ENCODE data around the gene RAB43.

RAB43 gene

GRCh38 chr3:129065720-129066073 lies 55.9 kb downstream of the RAB43 start:
- no peak for DNase-seq (ENCODE audit: low read depth, low spot score)
- no peak overlapping the region for H3K4me3 ChIP-seq (ENCODE audit: low read depth, low read length)
- in situ Hi-C loops (cut with HindIII; ENCODE audit: low sequenced_read_pairs) = no loop called here
- no peak for TF ChIP-seq CTCF (IDR thresholded peaks at IDR 0.05; ENCODE audit: low read depth, low read length)

GRCh38 chr3:129065016-129065719 lies 56.4 kb downstream of the RAB43 start:
- in situ Hi-C loops (cut with HindIII; ENCODE audit: low sequenced_read_pairs) = no loop called here
- DNase-seq (ENCODE audit: low read depth, low spot score) = no peak
- H3K4me3 ChIP-seq (ENCODE audit: low read depth, low read length) = no peak overlapping the region
- TF ChIP-seq CTCF (IDR thresholded peaks at IDR 0.05; ENCODE audit: low read depth, low read length) = no peak

GRCh38 chr3:129063841-129064482 lies 57.6 kb downstream of the RAB43 start:
- in situ Hi-C loops (cut with HindIII; ENCODE audit: low sequenced_read_pairs) = no loop called here
- H3K4me3 ChIP-seq (ENCODE audit: low read depth, low read length) = no peak overlapping the region
- no peak for DNase-seq (ENCODE audit: low read depth, low spot score)
- TF ChIP-seq CTCF (IDR thresholded peaks at IDR 0.05; ENCODE audit: low read depth, low read length) = no peak

GRCh38 chr3:129063091-129063640 lies 58.4 kb downstream of the RAB43 start:
- no peak for DNase-seq (ENCODE audit: low read depth, low spot score)
- H3K4me3 ChIP-seq (ENCODE audit: low read depth, low read length) = no peak overlapping the region
- in situ Hi-C loops (cut with HindIII; ENCODE audit: low sequenced_read_pairs) = no loop called here
- no peak for TF ChIP-seq CTCF (IDR thresholded peaks at IDR 0.05; ENCODE audit: low read depth, low read length)

- in situ Hi-C loops (cut with HindIII; ENCODE audit: low sequenced_read_pairs) = no loop called here
- DNase-seq (ENCODE audit: low read depth, low spot score) = no peak
- TF ChIP-seq CTCF (IDR thresholded peaks at IDR 0.05; ENCODE audit: low read depth, low read length) = no peak
- no peak overlapping the region for H3K4me3 ChIP-seq (ENCODE audit: low read depth, low read length)
Observed at GRCh38 chr3:129061888-129062834, 59.4 kb downstream of the RAB43 start.
